Measurements from ENCODE around the gene STX5.
"Not testable (repeated sequence)": the region's sequence is repeated elsewhere in the genome, so short reads cannot be mapped to it uniquely, and the experiment has no call there.

Gene STX5

DNA sequence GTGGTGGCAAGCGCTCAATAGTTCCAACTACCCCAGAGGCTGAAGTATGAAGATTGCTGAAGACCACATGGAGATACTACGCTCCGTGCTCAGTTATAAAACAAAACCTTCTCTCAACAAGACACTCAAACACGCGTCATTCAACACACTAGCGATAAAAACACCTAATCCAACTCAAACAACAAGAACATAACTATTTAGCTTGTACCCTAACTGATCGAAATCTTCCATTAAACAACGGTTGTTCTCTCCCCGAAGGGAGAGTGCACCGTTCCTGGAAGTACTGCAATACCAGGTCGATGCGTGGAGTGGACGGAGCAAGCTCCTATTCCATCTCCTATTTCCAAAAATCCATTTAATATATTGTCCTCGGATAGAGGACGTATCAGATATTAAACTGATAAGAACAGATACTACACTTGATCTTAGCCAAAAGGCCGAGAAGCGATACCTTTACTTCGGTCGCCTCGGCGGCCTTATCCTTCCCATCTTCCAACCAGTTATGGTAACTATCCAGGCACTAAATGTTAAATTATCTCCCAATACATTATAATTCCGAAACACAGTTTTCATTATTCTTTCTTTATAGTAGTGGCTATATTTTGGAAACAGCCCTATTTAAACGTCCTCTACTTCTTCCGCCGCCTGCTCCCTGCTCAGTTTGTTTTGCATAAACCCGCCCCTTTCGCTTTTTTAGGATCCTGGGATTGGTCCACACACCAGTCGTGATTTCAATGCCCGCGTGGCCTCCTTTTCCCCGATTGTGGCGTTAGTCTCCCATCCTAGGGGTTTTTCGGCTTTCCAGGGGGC is 9.7 kb upstream of the STX5 start:
- Histone ChIP-seq H3K9ac (ENCODE audit: low read depth, low read length) (peak overlapping the region; percentile 88), H3K36me3 (ENCODE audit: insufficient read depth, low read depth, low read length) (peaks cover 12% of the 10 kb centered on the region), H3K27ac (ENCODE audit: low read length) (peak overlapping the region; percentile 87), H3K9me3 (ENCODE audit: insufficient read depth, low read depth, low read length) (no peaks in the 10 kb centered on the region), H3K27me3 (ENCODE audit: insufficient read depth, low read length) (no peaks in the 10 kb centered on the region), H3K4me3 (ENCODE audit: low read length) (peak overlapping the region; percentile 72), H3K4me1 (ENCODE audit: insufficient read depth, low read length) (no peaks in the 10 kb centered on the region)

DNA sequence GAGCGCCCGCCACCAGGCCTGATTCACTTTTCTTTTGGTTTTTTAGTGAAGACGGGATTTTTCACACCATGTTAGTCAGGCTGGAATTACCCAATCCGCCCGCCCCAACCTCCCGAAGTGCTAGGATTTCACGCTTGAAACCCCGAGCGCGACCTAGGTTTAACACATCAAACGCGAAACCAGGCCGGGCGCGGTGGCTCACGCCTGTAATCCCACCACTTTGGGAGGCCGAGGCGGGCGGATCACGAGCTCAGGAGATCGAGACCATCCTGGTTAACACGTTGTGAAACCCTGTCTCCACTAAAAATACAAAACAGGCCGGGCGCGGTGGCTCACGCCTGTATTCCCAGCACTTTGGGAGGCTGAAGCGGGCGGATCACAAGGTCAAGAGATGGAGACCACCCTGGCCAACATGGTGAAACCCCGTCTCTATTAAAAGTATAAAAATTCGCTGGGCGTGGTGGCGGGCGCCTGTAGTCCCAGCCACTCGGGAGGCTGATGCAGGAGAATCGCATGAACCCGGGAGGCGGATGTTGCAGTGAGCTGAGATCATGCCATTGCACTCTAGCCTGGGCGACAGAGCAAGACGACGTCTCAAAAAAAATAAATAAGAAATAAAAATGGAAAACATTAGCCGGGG is 9.0 kb upstream of the STX5 start:
- not testable (repeated sequence) for H3K9me3 ChIP-seq (ENCODE audit: insufficient read depth, low read depth, low read length); H3K27me3 ChIP-seq (ENCODE audit: insufficient read depth, low read length); H3K27ac ChIP-seq (ENCODE audit: low read length); H3K4me1 ChIP-seq (ENCODE audit: insufficient read depth, low read length)
- H3K36me3 ChIP-seq (ENCODE audit: insufficient read depth, low read depth, low read length), result peaks cover 20% of the 10 kb centered on the region
- peak overlapping the region; percentile 98; the same call in 1 of the 2 replicates for H3K9ac ChIP-seq (ENCODE audit: low read depth, low read length)
- H3K4me3 ChIP-seq (ENCODE audit: low read length), result peak overlapping the region; percentile 100

DNA sequence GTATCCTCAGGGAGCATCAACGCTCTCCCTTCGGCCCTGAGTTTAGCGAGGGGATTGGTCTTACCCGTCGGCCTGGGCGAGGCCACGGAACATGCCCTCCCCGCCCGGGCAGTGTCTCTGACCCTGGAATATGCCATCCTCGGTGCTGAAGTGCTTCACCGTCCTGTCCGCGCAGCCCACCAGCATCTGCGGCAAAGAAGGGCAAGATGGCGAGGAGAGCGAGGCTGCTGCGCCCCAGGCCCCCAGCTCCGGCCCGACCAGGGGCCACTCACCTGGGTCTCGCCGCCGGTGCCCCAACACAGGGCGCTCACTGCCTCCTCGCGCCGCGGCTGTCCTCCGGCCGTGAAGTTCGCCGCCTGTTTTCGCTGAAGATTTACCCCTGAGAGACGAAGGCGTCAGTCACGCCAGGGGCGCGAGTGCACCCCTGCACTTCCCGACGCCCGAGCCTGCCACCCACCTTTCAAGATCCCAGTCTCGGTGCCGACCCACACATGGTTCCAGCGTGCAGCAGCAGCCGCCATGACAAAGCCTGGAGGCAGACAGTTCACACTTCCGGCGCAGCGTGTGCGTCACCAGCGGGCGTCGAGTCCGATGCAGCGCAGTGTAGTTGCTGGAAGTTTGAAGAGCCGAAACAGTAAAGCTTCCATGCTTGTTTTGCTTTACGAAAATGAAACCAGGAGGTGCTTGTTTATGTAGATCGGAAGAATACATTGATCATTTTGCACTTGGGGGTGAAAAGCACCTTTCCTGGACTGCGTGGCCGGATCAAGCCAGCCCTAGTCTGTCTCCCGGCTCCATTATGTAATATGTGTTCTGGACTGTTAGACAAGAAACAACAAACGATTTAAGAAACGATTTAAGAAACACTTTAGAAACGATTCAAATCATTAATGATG is 7.4 kb upstream of the STX5 start, which contains the start of gene WDR74:
TSS of gene WDR74 (minus strand) at position 541 of the 896 bp plus-strand sequence. CDS start at position 521, 20 bp downstream.
- H3K4me3 ChIP-seq (ENCODE audit: low read length), result peak within 1 kb of the TSS; percentile 100
- H3K27ac ChIP-seq (ENCODE audit: low read length), result peak within 1 kb of the TSS; percentile 99
- peak within 1 kb of the TSS; percentile 98 for H3K9ac ChIP-seq (ENCODE audit: low read depth, low read length)
- no peaks in the 10 kb centered on the region for H3K9me3 ChIP-seq (ENCODE audit: insufficient read depth, low read depth, low read length)
- H3K27me3 ChIP-seq (ENCODE audit: insufficient read depth, low read length), result no peaks in the 10 kb centered on the region
- H3K4me1 ChIP-seq (ENCODE audit: insufficient read depth, low read length), result no peaks in the 10 kb centered on the region
- peaks cover 35% of the 10 kb centered on the region for H3K36me3 ChIP-seq (ENCODE audit: insufficient read depth, low read depth, low read length)

DNA sequence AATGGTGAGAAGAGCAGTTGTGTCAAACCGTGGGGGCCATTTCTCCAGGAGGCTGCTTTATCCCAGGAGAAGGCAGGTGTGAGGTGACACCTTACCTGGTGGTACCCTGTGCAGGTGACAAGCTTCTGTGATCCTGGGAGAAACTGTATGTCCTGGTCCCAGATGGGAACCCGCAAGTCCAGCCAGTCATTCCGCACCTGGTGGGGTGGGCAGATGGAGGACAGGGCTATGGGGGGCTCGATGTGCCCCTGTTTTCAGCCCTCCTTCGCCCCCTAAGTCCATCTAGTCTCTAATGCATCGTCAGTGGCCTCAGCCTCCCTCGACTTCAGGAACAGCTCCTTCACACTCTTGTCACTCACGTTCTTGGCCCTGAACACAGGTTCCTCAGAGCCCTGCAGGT is 3.5 kb upstream of the STX5 start:
- Histone ChIP-seq H3K4me1 (ENCODE audit: insufficient read depth, low read length) (peaks cover 2% of the 10 kb centered on the region; the same call in 1 of the 2 replicates), H3K9ac (ENCODE audit: low read depth, low read length) (no peak overlapping the region), H3K27me3 (ENCODE audit: insufficient read depth, low read length) (no peaks in the 10 kb centered on the region), H3K9me3 (ENCODE audit: insufficient read depth, low read depth, low read length) (no peaks in the 10 kb centered on the region), H3K36me3 (ENCODE audit: insufficient read depth, low read depth, low read length) (peaks cover 47% of the 10 kb centered on the region), H3K27ac (ENCODE audit: low read length) (no peak overlapping the region), H3K4me3 (ENCODE audit: low read length) (no peak overlapping the region)

DNA sequence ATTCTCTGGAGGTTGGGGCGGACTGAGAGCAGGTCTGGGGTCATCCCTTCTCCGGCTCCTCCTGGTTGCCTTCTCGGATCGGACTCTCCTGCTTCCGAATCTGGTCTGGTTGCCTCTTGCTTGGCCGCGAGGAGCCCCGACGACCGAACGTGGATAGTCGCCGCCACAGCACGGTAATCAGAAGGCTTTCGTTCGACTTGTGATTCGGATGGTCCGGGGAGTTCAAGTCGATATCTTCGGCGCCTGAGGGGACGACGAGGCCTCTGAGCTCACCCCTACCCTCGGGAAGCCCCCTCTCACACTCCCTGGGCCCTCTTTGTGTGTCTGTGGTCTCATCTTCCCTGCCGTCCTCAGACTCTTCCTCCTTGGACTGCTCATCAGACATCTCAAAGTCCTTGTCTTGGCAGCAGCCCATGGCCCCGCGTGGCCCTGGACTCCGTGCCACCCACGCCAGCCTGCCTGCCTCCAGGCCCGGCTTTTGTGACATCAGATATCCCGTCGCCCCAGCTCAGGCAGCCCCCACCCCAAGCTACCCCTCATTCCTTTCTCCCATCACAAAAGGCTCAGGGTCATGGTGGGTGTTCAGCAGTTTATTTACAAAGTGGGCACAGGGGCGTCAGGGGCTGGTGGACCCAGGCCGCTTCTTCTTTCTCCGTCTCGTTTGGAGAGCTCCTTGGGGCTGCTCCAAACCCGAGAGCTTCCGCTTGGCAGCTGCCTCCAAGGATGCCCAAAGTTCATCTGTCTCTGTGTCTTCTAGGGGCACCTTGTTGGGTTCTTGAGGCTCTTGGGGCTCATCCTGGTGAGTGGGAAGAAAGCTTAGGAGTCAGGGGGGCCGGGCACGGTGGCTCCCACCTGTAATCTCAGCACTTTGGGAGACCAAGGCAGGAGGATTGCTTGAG is 734 bp upstream of the STX5 start, which contains the start of gene TEX54:
TSS of gene TEX54 (minus strand) at position 506 of the 899 bp plus-strand sequence.
- peak within 1 kb of the TSS; percentile 95 for H3K27ac ChIP-seq (ENCODE audit: low read length)
- no peaks in the 10 kb centered on the region for H3K27me3 ChIP-seq (ENCODE audit: insufficient read depth, low read length)
- H3K4me3 ChIP-seq (ENCODE audit: low read length), result peak within 1 kb of the TSS; percentile 97
- H3K36me3 ChIP-seq (ENCODE audit: insufficient read depth, low read depth, low read length), result peaks cover 47% of the 10 kb centered on the region
- peak within 1 kb of the TSS; percentile 94 for H3K9ac ChIP-seq (ENCODE audit: low read depth, low read length)
- H3K4me1 ChIP-seq (ENCODE audit: insufficient read depth, low read length), result peaks cover 4% of the 10 kb centered on the region; the same call in 1 of the 2 replicates
- H3K9me3 ChIP-seq (ENCODE audit: insufficient read depth, low read depth, low read length), result no peaks in the 10 kb centered on the region

DNA sequence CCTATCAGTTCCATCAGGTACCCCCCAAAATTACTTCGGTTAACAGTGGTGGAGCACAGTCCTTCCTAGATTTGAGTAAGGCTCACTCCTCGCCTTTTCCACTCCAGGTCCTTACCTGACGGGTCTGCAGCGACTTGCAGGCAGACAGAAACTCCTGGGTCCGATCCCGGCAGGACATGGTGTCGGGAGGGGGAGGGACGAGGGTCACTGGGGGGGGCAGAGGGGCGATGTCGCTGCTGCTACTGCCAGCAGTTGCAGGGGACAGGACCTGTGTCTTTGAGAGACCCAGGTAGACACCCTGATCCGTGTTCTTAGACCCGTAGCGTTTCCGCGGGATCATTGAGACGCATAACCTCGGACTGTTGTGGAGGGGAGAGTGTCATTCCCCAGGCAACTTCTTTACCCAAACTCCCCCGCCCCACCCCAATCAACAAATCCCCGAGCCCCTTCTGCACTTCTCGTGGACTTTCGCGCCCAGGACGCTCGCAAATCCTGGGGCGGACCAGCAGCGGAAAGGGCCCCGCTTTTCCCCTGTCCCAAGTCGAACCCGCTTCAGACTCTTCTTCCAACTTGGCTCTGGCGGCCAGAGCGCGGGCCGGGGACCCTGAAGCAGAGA is 839 bp downstream of the STX5 start:
- peak overlapping the region; percentile 97 for H3K4me3 ChIP-seq (ENCODE audit: low read length)
- H3K9ac ChIP-seq (ENCODE audit: low read depth, low read length), result peak overlapping the region; percentile 94
- H3K36me3 ChIP-seq (ENCODE audit: insufficient read depth, low read depth, low read length), result peaks cover 44% of the 10 kb centered on the region
- peaks cover 4% of the 10 kb centered on the region; the same call in 1 of the 2 replicates for H3K4me1 ChIP-seq (ENCODE audit: insufficient read depth, low read length)
- H3K9me3 ChIP-seq (ENCODE audit: insufficient read depth, low read depth, low read length), result no peaks in the 10 kb centered on the region
- H3K27me3 ChIP-seq (ENCODE audit: insufficient read depth, low read length), result no peaks in the 10 kb centered on the region
- no peak overlapping the region for H3K27ac ChIP-seq (ENCODE audit: low read length)

DNA sequence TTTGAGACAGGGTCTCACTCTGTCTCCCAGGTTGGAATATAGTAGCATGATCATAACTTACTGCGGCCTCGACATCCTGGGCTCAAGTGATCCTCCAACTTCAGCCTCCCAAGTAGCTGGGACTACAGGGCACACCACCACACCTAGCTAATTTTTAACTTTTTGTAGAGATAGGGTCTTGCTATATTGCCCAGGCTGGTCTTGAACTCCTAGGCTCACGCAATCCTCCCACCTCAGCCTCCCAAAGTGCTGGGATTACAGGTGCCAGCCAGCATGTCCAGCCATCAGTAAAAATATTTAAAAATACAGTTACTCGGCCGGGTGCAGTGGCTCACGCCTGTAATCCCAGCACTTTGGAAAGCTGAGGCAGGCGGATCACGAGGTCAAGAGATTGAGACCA is 3.7 kb downstream of the STX5 start:
- peaks cover 42% of the 10 kb centered on the region for H3K36me3 ChIP-seq (ENCODE audit: insufficient read depth, low read depth, low read length)
- H3K4me3 ChIP-seq (ENCODE audit: low read length); H3K9me3 ChIP-seq (ENCODE audit: insufficient read depth, low read depth, low read length); H3K27ac ChIP-seq (ENCODE audit: low read length); H3K9ac ChIP-seq (ENCODE audit: low read depth, low read length); H3K4me1 ChIP-seq (ENCODE audit: insufficient read depth, low read length); H3K27me3 ChIP-seq (ENCODE audit: insufficient read depth, low read length): not testable (repeated sequence)

DNA sequence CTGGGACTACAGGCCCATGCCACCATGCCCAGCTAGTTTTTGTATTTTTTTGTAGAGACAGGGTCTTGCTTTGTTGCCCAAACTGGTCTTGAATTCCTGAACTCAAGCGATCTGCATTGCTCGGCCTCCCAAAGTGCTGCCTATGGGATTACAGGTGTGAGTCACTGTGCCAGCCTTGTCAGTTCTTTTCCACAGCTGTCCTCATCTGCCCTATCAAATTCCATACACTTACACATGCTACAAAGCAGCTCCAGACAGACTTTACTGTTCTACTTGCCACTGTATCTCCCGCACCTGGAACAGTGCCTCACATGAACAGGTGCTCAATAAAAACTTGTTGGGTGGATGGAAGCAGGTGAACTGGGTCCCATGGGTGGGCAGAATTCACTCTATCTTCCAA is 8.2 kb downstream of the STX5 start:
- Histone ChIP-seq H3K36me3 (ENCODE audit: insufficient read depth, low read depth, low read length) (peaks cover 65% of the 10 kb centered on the region), H3K9ac (ENCODE audit: low read depth, low read length) (no peak overlapping the region), H3K27ac (ENCODE audit: low read length) (no peak overlapping the region), H3K27me3 (ENCODE audit: insufficient read depth, low read length) (no peaks in the 10 kb centered on the region), H3K4me3 (ENCODE audit: low read length) (no peak overlapping the region), H3K9me3 (ENCODE audit: insufficient read depth, low read depth, low read length) (no peaks in the 10 kb centered on the region), H3K4me1 (ENCODE audit: insufficient read depth, low read length) (no peaks in the 10 kb centered on the region)

DNA sequence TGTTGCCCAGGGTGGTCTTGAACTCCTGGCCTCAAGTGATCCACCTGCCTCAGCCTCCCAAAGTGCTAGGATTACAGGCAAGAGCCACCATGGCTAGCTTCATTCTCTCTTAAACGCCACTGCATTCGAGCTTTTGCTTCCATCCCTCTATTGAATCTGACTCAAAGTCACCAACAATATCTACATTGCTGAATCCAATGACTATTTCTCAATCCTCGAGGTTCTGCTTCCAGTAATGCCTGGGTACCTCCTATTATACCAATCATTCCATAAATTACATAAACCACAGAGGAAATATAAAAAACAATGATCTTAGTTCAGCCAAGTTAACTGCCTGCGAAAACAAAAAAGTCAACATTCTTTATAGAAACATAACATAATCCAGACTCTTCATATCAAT is 14.7 kb downstream of the STX5 start:
- Histone ChIP-seq H3K27ac (ENCODE audit: low read length) (no peak overlapping the region), H3K4me3 (ENCODE audit: low read length) (no peak overlapping the region), H3K36me3 (ENCODE audit: insufficient read depth, low read depth, low read length) (peaks cover 20% of the 10 kb centered on the region), H3K27me3 (ENCODE audit: insufficient read depth, low read length) (no peaks in the 10 kb centered on the region), H3K9me3 (ENCODE audit: insufficient read depth, low read depth, low read length) (no peaks in the 10 kb centered on the region), H3K9ac (ENCODE audit: low read depth, low read length) (no peak overlapping the region), H3K4me1 (ENCODE audit: insufficient read depth, low read length) (no peaks in the 10 kb centered on the region)

DNA sequence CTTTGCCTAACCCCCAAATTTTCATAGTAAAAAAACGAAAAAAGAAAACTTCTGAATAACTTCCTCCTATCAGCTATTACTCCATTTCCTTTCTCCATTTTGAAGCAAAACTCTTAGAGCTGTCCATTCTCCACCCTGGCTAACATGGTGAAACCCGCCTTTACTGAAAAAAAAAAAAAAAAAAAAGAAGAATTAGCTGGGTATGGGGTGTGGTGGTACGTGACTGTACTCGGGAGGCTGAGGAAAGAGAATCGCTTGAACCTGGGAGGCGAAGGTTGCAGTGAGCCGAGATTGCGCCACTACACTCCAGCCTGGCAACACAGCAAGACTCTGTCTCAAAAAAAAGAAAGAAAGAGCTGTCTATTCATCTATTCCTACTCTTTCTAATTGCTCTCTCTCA is 15.3 kb downstream of the STX5 start:
- Histone ChIP-seq H3K4me1 (ENCODE audit: insufficient read depth, low read length) (no peaks in the 10 kb centered on the region), H3K4me3 (ENCODE audit: low read length) (no peak overlapping the region), H3K9ac (ENCODE audit: low read depth, low read length) (no peak overlapping the region), H3K36me3 (ENCODE audit: insufficient read depth, low read depth, low read length) (peaks cover 17% of the 10 kb centered on the region), H3K27ac (ENCODE audit: low read length) (no peak overlapping the region), H3K27me3 (ENCODE audit: insufficient read depth, low read length) (no peaks in the 10 kb centered on the region), H3K9me3 (ENCODE audit: insufficient read depth, low read depth, low read length) (no peaks in the 10 kb centered on the region)
